Esophagus muscularis mucosa (tissue), 4 donors: Measurements from ENCODE around the gene CDC42EP3. TPM values are rescaled to one million over a fixed set of nuclear protein-coding genes. Genes with fewer than 3 reads are reported as not detected.

ENCODE experiments used
- DNase-seq: peaks from one replicate; pipeline ENCODE4 v3.0.0-alpha.2; 2017; ENCODE audit errors: extremely low spot score
- H3K27ac ChIP-seq, 4 donors: fragments of 200-600 bp; sonication (generic); replicated peaks in 1 of 4; 1 replicate in 3 of 4; 2 replicates in 1 of 4; pipeline ENCODE4 v1.5.1; 2016 to 2019; ENCODE audit warnings: mild to moderate bottlenecking in 1 of 4
- H3K27me3 ChIP-seq, 4 donors: fragments of 200-600 bp; sonication (generic); one replicate each; pipeline versions ENCODE4 v1.5.1 to v1.6.0; 2016 to 2019
- H3K36me3 ChIP-seq, 4 donors: fragments of 200-600 bp; sonication (generic); one replicate each; pipeline ENCODE4 v1.5.1; 2016 to 2019
- H3K4me1 ChIP-seq, 4 donors: fragments of 200-600 bp; sonication (generic); one replicate each; pipeline ENCODE4 v1.5.1; 2016 to 2019
- H3K4me3 ChIP-seq, 4 donors: fragments of 200-600 bp; sonication (generic); 1 replicate in 2 of 4; 2 replicates in 2 of 4; pipeline ENCODE4 v1.5.1; 2016 to 2019; ENCODE audit warnings: mild to moderate bottlenecking in 4 of 4, moderate library complexity in 1 of 4
- H3K9me3 ChIP-seq, 4 donors: fragments of 200-600 bp; sonication (generic); 1 replicate in 3 of 4; 2 replicates in 1 of 4; pipeline ENCODE4 v1.5.1; 2016 to 2019
- EP300 ChIP-seq: sonication (generic); formaldehyde crosslinking; IDR thresholded peaks from one replicate; pipeline ENCODE4 v1.6.1; 2017; ENCODE audit warnings: antibody characterized with exemption
- POLR2A ChIP-seq: fragments of 450-650 bp; IDR thresholded peaks from one replicate; pipeline ENCODE4 v1.6.1; 2017; ENCODE audit warnings: antibody characterized with exemption, moderate library complexity, mild to moderate bottlenecking, low read depth
- POLR2AphosphoS5 ChIP-seq, 2 donors: sonication (generic); formaldehyde crosslinking; IDR thresholded peaks; one replicate each; pipeline ENCODE4 v1.6.1; 2017; ENCODE audit warnings: antibody characterized with exemption in 2 of 2
- WGBS: methylation state at CpG from one replicate; pipeline ENCODE4 v1.1.5; 2018; 5-methylcytosine and 5-hydroxymethylcytosine counted together
- intact Hi-C: fragments of 100-400 bp; cut with DNase I; formaldehyde crosslinking; loops from one replicate; pipeline ENCODE4 v1.15.1; 2023
- total RNA-seq, 4 donors: library from RNA; depleted of rRNA; stranded (reverse); fragments of >200 nt; gene quantifications; one replicate each; pipeline versions ENCODE4 v1.1.0 to v1.2.1, GENCODE V29; 2016
- TF ChIP-seq, protein P1 (sequence below), 3 experiments: fragments of 200-600 bp in 2 of 3; fragments of 450-650 bp in 1 of 3; sonication (generic) in 2 of 3; IDR thresholded peaks; one replicate each; pipeline ENCODE4 v1.5.1; 2017 to 2019; ENCODE audit warnings: antibody characterized with exemption in 3 of 3, mild to moderate bottlenecking in 2 of 3, moderate library complexity in 1 of 3

Gene CDC42EP3
- total RNA-seq, 4 donors from 2014 or later = 67.7 to 217 (median 112) TPM

DNA sequence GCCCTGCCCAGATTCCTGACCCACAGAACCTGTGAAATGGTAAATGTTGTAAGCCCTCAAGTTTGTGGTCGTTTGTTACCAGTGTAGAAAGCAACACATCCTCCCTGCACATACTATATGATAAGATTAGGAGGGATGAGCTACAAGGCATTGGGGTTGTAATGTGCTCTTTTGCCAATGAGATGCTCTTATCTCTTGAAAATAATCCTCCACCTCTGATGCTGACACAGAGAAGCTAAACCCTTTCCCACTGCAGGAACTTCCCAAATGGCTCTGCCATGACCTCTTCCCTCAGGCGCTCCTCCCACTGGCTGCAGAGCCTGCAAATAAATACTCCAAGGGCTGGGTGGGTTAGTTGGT is 23.5 kb downstream of the CDC42EP3 start:
- no peak for DNase-seq
- Histone ChIP-seq H3K4me1 (peaks cover 92 to 100% (median 97%) of the 10 kb centered on the region in 4 donors), H3K36me3 (peaks cover 0 to 40% (median 29%) of the 10 kb centered on the region in 4 donors), H3K9me3 (peaks cover 0 to 4% (median 0%) of the 10 kb centered on the region in 4 donors), H3K4me3 (no peak overlapping the region), H3K27ac (peak overlapping the region; percentile 64 to 98 (median 80)), H3K27me3 (no peaks in the 10 kb centered on the region)
- 75% methylated on average over 2 of the region's 2 CpGs for WGBS
- TF ChIP-seq EP300 = no peak
- TF ChIP-seq, protein P1, sequence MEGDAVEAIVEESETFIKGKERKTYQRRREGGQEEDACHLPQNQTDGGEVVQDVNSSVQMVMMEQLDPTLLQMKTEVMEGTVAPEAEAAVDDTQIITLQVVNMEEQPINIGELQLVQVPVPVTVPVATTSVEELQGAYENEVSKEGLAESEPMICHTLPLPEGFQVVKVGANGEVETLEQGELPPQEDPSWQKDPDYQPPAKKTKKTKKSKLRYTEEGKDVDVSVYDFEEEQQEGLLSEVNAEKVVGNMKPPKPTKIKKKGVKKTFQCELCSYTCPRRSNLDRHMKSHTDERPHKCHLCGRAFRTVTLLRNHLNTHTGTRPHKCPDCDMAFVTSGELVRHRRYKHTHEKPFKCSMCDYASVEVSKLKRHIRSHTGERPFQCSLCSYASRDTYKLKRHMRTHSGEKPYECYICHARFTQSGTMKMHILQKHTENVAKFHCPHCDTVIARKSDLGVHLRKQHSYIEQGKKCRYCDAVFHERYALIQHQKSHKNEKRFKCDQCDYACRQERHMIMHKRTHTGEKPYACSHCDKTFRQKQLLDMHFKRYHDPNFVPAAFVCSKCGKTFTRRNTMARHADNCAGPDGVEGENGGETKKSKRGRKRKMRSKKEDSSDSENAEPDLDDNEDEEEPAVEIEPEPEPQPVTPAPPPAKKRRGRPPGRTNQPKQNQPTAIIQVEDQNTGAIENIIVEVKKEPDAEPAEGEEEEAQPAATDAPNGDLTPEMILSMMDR (IDR thresholded peaks at IDR 0.05) = no peak
- TF ChIP-seq POLR2AphosphoS5 (IDR thresholded peaks at IDR 0.05) = no peak
- no peak for TF ChIP-seq POLR2A
- intact Hi-C loops = no loop called here

DNA sequence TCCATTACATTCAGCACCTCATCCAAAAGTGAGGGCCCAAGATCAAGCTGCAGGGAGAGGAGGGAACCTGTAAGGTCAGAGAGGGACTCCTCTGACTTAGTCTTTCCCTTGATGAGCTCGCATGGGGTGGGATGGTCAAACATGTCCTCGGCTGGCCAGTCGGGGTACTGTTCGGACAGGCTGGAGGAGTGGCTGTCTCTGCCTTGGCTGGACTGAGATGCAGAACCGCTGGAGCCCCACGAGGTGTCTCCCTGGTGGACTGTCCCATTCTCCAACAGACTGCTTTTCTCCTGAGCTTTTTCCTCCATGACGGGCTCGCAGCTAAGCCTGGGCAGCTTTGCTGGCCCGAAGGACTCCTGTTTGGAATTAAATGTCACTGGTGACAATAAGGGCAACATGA is 25.6 kb downstream of the CDC42EP3 start:
- peaks cover 0 to 4% (median 0%) of the 10 kb centered on the region in 4 donors for H3K9me3 ChIP-seq
- no peak for TF ChIP-seq POLR2A
- no peak for TF ChIP-seq POLR2AphosphoS5 (IDR thresholded peaks at IDR 0.05)
- TF ChIP-seq EP300 = no peak
- TF ChIP-seq, protein P1 (IDR thresholded peaks at IDR 0.05) = no peak
- WGBS = 83% methylated on average over 9 of the region's 9 CpGs
- H3K27me3 ChIP-seq = no peaks in the 10 kb centered on the region
- intact Hi-C loops = no loop called here
- no peak for DNase-seq
- H3K4me3 ChIP-seq = no peak overlapping the region
- peaks cover 90 to 94% (median 93%) of the 10 kb centered on the region in 4 donors for H3K4me1 ChIP-seq
- H3K27ac ChIP-seq = peak overlapping the region; percentile 3 to 56 (median 28)
- H3K36me3 ChIP-seq = peaks cover 0 to 43% (median 35%) of the 10 kb centered on the region in 4 donors

GRCh38 chr2:37645362-37645761 is 26.1 kb downstream of the CDC42EP3 start:
- no peak overlapping the region for H3K4me3 ChIP-seq
- intact Hi-C loops = no loop called here
- H3K27me3 ChIP-seq = no peaks in the 10 kb centered on the region
- H3K4me1 ChIP-seq = peaks cover 85 to 89% (median 88%) of the 10 kb centered on the region in 4 donors
- 63% methylated on average over 6 of the region's 6 CpGs for WGBS
- H3K36me3 ChIP-seq = peaks cover 0 to 44% (median 37%) of the 10 kb centered on the region in 4 donors
- peaks cover 0 to 4% (median 0%) of the 10 kb centered on the region in 4 donors for H3K9me3 ChIP-seq
- DNase-seq = no peak
- TF ChIP-seq, protein P1 (IDR thresholded peaks at IDR 0.05) = no peak
- TF ChIP-seq POLR2AphosphoS5 (IDR thresholded peaks at IDR 0.05) = peak in 1 of 2 donors; percentile 36
- H3K27ac ChIP-seq = peak overlapping the region; percentile 3 to 56 (median 23)

DNA sequence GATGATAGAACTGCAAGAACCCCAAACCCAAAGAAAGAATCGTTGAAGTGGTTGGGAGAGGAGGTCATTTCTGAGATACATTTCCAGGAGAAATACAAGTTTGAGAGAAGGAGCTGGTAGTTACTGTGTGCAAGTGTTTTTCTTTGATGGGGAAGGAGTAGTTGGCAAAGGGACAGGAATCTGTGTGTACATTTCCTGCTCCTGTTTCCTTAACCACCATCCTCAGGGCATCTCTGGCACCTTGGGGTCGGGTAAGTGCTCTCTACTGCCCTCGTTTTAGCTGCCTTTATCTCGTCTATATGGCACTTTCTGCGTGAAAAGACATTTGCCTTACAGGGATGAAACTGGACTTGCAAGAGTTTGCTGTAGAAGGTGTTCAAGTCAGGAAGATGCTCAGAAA is 27.3 kb downstream of the CDC42EP3 start:
- H3K4me3 ChIP-seq = no peak overlapping the region
- TF ChIP-seq POLR2AphosphoS5 (IDR thresholded peaks at IDR 0.05) = peak in 1 of 2 donors; percentile 23
- TF ChIP-seq, protein P1 (IDR thresholded peaks at IDR 0.05) = no peak
- no peak for DNase-seq
- H3K27me3 ChIP-seq = no peaks in the 10 kb centered on the region
- intact Hi-C loops = no loop called here
- peaks cover 0 to 44% (median 37%) of the 10 kb centered on the region in 4 donors for H3K36me3 ChIP-seq
- peaks cover 73 to 80% (median 77%) of the 10 kb centered on the region in 4 donors for H3K4me1 ChIP-seq
- H3K9me3 ChIP-seq = peaks cover 0 to 4% (median 0%) of the 10 kb centered on the region in 4 donors
- peak overlapping the region in 1 of 4 donors; percentile 1 for H3K27ac ChIP-seq
- WGBS = 79% methylated on average over 5 of the region's 5 CpGs

DNA sequence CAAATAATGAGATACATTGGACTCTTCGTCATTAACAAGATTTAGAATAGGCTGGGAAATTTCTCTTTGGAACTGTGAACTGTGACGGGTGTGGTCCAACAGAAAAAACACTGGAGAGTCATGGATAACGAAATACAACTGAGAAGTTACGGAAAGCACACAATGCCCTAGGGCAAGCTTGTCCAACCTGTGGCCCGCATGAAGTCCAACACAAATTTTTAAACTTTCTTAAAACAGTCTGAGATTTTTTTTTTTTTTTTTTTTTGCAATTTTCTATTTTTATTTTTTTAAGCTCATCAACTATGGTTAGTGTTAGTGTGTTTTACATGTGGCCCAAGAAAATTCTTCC is 27.7 kb downstream of the CDC42EP3 start:
- Histone ChIP-seq H3K9me3 (peaks cover 0 to 4% (median 0%) of the 10 kb centered on the region in 4 donors), H3K27me3 (no peaks in the 10 kb centered on the region), H3K36me3 (peaks cover 0 to 44% (median 37%) of the 10 kb centered on the region in 4 donors), H3K4me3 (no peak overlapping the region), H3K27ac (no peak overlapping the region), H3K4me1 (peaks cover 68 to 80% (median 72%) of the 10 kb centered on the region in 4 donors)
- TF ChIP-seq, protein P1 (IDR thresholded peaks at IDR 0.05) = no peak
- no peak for TF ChIP-seq POLR2AphosphoS5 (IDR thresholded peaks at IDR 0.05)
- TF ChIP-seq POLR2A = no peak
- TF ChIP-seq EP300 = no peak
- WGBS = 90% methylated on average over 5 of the region's 5 CpGs
- no peak for DNase-seq
- intact Hi-C loops = no loop called here
